Left ventricle myocardium inferior (tissue), 1 donor: ENCODE measurements around the gene CPSF4. TPM values are rescaled to one million over a fixed set of nuclear protein-coding genes. Genes with fewer than 3 reads are reported as not detected.
"Not testable (repeated sequence)": the region's sequence is repeated elsewhere in the genome, so short reads cannot be mapped to it uniquely, and the experiment has no call there.

Experiments used
- DNase-seq: peaks from one replicate; pipeline ENCODE4 v3.0.0-alpha.2; 2020
- H3K27ac ChIP-seq: fragments of 200-600 bp; replicated peaks from 2 replicates; pipeline ENCODE4 v1.8.0; 2021
- H3K27me3 ChIP-seq: fragments of 200-600 bp; 2 replicates; pipeline ENCODE4 v1.8.0; 2021; ENCODE audit warnings: low read depth
- H3K36me3 ChIP-seq: fragments of 200-600 bp; 2 replicates; pipeline ENCODE4 v1.8.0; 2021
- H3K4me1 ChIP-seq: fragments of 200-600 bp; 2 replicates; pipeline ENCODE4 v1.8.0; 2021
- H3K4me3 ChIP-seq: fragments of 200-600 bp; 2 replicates; pipeline ENCODE4 v1.8.0; 2021; ENCODE audit warnings: mild to moderate bottlenecking, moderate library complexity
- H3K9me3 ChIP-seq: fragments of 200-600 bp; replicated peaks from 2 replicates; pipeline ENCODE4 v1.8.0; 2021
- CTCF ChIP-seq: fragments of 200-600 bp; IDR thresholded peaks from 2 replicates; pipeline ENCODE4 v1.8.0; 2021; ENCODE audit warnings: antibody characterized with exemption, mild to moderate bottlenecking, borderline replicate concordance
- intact Hi-C: fragments of 100-400 bp; cut with micrococcal nuclease; formaldehyde crosslinking; loops from one replicate; pipeline ENCODE4 v1.11.0; 2022
- total RNA-seq: library from RNA; stranded (reverse); fragmentation: NEBNext Ultra II Directional; extraction: Animal tissue kit (Norgen Biotek cat#: 25700); gene quantifications from one replicate; pipeline ENCODE4 v1.2.1, GENCODE V29; 2021
- donor health status: DM: no; HTN: yes; CAD: no; lungs with severe emphysema.

Gene CPSF4
- total RNA-seq, 1 donor from 2014 or later, result 17.9 TPM

GRCh38 chr7:99498546-99498944 lies 59.8 kb downstream of the CPSF4 start:
- Histone ChIP-seq H3K36me3 (peaks cover 51% of the 10 kb centered on the region), H3K4me3 (peak overlapping the region; percentile 99)
- intact Hi-C loops, result no loop called here

GRCh38 chr7:99499371-99499720 lies 60.6 kb downstream of the CPSF4 start:
- TF ChIP-seq CTCF, result no peak
- DNase-seq, result no peak
- Histone ChIP-seq H3K36me3 (peaks cover 43% of the 10 kb centered on the region), H3K4me3 (peak overlapping the region; percentile 99), H3K27ac (peak overlapping the region; percentile 96), H3K4me1 (peaks cover 47% of the 10 kb centered on the region), H3K9me3 (peaks cover 15% of the 10 kb centered on the region), H3K27me3 (no peaks in the 10 kb centered on the region)
- intact Hi-C loops, result no loop called here

More at GRCh38 chr7:99498546-99498944, 59.8 kb downstream of the CPSF4 start:
- no peaks in the 10 kb centered on the region for H3K27me3 ChIP-seq
- H3K9me3 ChIP-seq, result peaks cover 23% of the 10 kb centered on the region
- DNase-seq, result no peak
- no peak for TF ChIP-seq CTCF
- H3K4me1 ChIP-seq, result peaks cover 42% of the 10 kb centered on the region
- H3K27ac ChIP-seq, result no peak overlapping the region

GRCh38 chr7:99499721-99500636 lies 61.2 kb downstream of the CPSF4 start, which contains the start of gene ZNF394:
TSS of gene ZNF394 (minus strand) at chr7:99500281. CDS start at chr7:99500093, 188 bp downstream.
- Histone ChIP-seq H3K9me3 (peaks cover 9% of the 10 kb centered on the region), H3K27ac (peak within 1 kb of the TSS; percentile 96), H3K27me3 (no peaks in the 10 kb centered on the region), H3K36me3 (peaks cover 36% of the 10 kb centered on the region), H3K4me1 (peaks cover 53% of the 10 kb centered on the region), H3K4me3 (peak within 1 kb of the TSS; percentile 99)
- TF ChIP-seq CTCF, result no peak
- DNase-seq, result peak; percentile 91
- intact Hi-C loops, result no loop called here

- Histone ChIP-seq H3K4me1 (peaks cover 58% of the 10 kb centered on the region), H3K9me3 (peaks cover 2% of the 10 kb centered on the region), H3K4me3 (peak overlapping the region; percentile 99), H3K27ac (peak overlapping the region; percentile 96), H3K27me3 (no peaks in the 10 kb centered on the region), H3K36me3 (peaks cover 30% of the 10 kb centered on the region)
- intact Hi-C loops, result no loop called here
- no peak for DNase-seq
- TF ChIP-seq CTCF, result no peak
Observed at GRCh38 chr7:99500637-99501009, 61.9 kb downstream of the CPSF4 start.

GRCh38 chr7:99501236-99501635 lies 62.5 kb downstream of the CPSF4 start:
- Histone ChIP-seq H3K4me1 (peaks cover 64% of the 10 kb centered on the region), H3K27ac (peak overlapping the region; percentile 96), H3K36me3 (peaks cover 24% of the 10 kb centered on the region), H3K4me3 (peak overlapping the region; percentile 99)
- H3K27me3 ChIP-seq, H3K9me3 ChIP-seq, intact Hi-C loops, DNase-seq: not testable (repeated sequence)

- Histone ChIP-seq H3K9me3 (no peaks in the 10 kb centered on the region), H3K27ac (peak overlapping the region; percentile 99), H3K4me1 (peaks cover 61% of the 10 kb centered on the region), H3K4me3 (peak overlapping the region; percentile 71), H3K27me3 (no peaks in the 10 kb centered on the region), H3K36me3 (no peaks in the 10 kb centered on the region)
- no peak for TF ChIP-seq CTCF
- DNase-seq, result no peak
- intact Hi-C loops, result no loop called here
Observed at GRCh38 chr7:99504281-99504602, 65.5 kb downstream of the CPSF4 start.
